GM21528 (cell line): ENCODE measurements around the gene ABCD3.
"Not testable (repeated sequence)": the region's sequence is repeated elsewhere in the genome, so short reads cannot be mapped to it uniquely, and the experiment has no call there.

ENCODE experiments used
- ATAC-seq: cut with Tn5 transposase; IDR thresholded peaks from one replicate; pipeline ENCODE4 v1.9.1; 2021; ENCODE audit warnings: mild to moderate bottlenecking, moderate library complexity; ENCODE audit not compliant: unreplicated experiment, low FRiP score

ABCD3 gene

GRCh38 chr1:94448741-94449140, 30.6 kb downstream of the ABCD3 start:
- ATAC-seq, result not testable (repeated sequence)

- ATAC-seq, result no peak
Measured at GRCh38 chr1:94456736-94457135, 38.5 kb downstream of the ABCD3 start.

DNA sequence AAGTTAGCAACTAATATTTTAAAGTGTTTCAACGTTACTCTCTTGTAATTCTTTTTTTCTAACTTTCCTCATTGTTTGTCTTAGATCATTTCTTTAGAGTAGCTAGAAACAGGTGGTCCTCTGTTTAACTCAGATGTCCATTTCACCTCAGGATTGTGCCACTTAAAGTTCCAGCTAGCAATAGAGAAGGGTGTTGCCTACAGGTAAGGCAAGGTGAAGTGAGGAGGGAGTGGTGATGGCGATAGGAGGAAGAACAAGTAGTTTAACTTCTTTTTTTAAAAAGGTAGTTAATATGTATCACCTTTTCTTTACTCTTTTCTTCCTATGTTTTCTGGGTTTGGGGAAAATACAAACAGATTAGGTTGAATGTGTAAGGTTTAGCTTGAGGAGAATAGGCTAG, 44.4 kb downstream of the ABCD3 start:
- ATAC-seq, result no peak

- no peak for ATAC-seq
Measured at GRCh38 chr1:94463056-94463764, 45.0 kb downstream of the ABCD3 start.

DNA sequence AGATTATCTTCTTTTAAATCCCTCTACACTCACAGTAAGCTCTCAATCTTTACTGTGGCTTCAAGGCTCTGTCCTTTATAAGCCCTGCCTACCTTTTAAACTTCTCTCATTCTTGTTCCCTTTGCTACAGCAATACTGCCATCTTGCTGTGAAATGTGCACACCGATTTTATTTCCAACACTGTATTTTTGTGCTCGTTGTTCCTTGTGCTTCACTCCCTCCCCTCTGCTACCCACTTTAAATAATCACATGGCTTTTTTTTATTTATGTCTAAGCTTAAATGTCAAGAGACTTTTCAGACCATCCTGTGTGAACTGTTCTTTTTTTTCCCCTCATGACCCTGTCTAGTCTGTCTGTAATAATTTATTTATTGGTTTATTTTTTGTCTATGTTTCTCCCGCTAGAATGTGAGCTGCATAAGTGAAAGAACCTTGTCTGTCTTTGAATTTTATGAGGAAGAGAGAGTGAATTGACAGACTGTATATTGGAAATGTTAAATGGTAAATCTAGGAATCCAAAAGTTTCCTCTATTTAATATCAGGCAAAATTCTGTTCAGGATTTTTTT, 45.7 kb downstream of the ABCD3 start:
- ATAC-seq, result no peak

GRCh38 chr1:94468708-94469107, 50.5 kb downstream of the ABCD3 start:
- ATAC-seq, result no peak

- no peak for ATAC-seq
Measured at GRCh38 chr1:94471271-94471670, 53.1 kb downstream of the ABCD3 start.

DNA sequence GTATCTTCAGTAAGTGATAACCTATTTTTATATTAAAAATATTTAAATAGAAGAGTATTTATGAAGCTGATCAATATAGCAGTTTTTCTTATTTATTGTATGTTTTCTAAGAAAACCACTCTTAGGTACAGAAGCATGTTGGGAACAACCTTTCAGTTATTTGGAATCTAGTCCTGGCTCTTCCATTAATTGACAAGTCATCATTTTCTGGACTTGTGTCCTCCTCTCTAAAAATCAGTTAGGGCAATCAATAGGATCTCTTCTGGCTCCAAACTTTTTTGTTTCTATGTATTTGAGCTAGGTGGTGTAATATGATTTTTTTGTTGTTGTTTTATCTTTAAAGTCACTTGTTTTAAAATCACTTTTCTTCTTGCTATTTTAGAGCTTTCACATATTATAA, 57.0 kb downstream of the ABCD3 start:
- no peak for ATAC-seq

DNA sequence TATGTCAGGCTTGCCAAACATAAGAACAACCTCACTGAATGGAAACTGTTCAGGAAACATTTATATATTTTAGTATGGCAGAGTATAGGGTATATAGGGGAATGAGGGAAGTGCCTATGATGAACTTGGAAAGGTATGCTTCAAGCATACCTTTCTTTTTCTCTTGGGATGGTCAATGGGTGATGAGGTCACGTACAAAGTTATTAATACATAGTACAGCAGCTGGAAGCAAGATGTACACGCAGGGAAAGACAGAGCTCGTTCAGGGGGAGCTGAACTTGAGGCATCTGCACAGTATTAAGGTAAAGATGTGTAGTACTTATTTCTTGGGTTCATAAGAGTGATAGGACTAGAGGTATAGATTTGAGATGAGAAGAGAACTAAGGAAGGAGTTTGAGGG, 61.5 kb downstream of the ABCD3 start:
- ATAC-seq, result no peak

DNA sequence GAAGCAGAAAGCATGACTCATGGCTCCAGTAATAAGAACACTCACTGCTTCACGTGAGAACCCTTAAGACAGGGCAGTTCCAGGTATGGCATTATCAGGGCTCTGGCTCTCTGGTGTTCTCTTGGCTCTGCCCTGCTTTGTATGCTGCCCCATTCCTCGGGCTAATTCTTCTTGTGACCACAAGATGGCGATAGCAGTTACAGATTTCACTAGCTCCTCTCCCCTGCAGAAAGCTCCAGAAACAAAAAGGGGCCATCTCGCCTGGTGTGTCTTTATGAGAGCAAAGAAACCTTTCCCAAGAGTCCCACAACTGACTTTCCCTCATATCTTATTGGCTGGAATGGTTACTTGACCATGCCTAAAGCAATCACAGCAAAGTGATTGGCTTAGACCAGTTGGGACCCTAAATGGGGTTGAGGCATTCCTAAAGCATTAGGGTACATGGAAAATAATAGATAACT, 63.3 kb downstream of the ABCD3 start:
- ATAC-seq, result peak; percentile 80

DNA sequence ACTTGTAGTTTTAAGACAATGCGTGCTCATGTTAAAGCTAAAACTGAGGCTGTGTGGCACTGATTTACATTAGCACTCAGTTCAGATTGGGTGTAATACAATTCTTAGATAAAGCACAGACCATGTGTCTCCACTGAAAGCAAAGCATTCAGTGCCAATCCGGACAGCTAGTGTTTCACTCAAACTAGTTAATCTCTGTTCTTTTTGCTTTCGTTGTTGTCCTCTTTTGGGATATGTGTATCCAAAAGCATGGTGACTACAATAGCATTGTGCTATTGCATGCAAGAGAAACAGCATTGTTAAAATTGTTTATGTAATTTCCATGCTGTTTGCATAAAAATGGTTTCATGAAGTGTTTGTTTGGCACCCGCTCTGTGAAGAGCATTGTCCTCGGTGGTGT, 68.8 kb downstream of the ABCD3 start:
- no peak for ATAC-seq

GRCh38 chr1:94490556-94490955, 72.4 kb downstream of the ABCD3 start:
- no peak for ATAC-seq

DNA sequence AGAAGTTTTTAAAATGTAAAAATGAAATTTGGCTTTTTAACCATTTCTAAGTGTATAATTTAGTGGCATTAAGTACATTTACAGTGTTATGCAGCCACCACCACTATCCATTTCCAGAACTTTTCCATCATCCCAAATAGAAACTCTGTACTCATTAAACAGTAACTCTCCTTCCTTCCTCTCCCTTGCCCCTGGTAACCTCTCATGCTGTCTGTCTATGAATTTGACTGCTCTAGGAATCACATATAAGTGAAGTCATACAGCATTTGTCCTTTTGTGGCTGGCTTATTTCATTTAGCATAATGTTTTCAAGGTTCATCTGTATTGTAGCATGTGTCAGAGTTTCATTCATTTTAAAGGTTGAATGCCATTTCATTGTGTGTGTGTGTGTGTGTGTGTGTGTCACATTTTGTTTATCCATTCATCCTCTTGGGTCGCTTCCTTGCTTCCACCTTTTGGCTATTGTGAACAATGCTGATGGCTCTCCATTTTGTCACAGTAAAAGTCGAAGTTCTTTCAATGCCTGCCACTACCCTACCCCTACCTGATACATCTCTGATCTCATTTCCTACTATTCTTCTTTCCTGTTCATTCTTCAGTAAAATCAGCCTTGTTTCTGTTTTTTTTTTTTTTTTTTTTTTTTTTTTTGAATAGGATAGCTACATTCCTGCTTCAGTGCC, 78.0 kb downstream of the ABCD3 start:
- no peak for ATAC-seq

DNA sequence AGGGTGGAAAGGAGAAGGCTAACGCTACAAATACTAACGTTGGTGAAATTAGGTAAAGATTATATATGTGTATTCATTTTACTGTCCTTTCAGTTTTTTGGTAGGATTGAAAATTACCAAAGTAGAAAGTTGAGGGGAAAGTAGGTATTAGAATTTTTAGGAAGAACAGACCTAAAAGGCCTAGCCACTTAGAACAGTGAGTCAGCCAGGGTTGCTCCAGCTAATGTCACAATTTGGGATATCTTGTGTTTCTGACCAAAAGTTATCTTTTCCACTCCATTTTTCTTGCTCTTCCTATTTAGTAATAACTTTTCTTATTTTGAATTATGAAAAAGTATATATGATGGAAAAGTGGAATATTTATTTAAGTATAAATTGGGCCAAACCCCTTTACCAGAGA, 83.2 kb downstream of the ABCD3 start:
- no peak for ATAC-seq

DNA sequence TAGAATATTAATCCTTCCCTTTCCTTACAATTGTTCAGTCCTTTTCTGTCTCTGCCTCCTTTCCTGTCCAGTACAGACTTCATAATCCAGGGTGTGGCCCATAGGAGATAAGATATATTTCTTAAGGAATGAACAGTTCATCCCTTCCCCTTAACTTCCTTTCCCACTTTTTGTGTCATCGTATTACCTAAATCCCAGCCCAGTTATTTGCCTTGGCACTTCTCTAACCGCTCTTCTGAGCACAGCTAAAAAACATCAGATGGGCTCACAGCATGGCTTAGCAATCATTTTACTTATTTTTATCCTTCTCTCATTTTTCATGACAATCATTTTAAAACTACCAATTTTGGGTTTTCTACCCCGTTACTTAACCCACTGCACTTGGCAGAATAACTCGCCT, 83.7 kb downstream of the ABCD3 start:
- no peak for ATAC-seq

DNA sequence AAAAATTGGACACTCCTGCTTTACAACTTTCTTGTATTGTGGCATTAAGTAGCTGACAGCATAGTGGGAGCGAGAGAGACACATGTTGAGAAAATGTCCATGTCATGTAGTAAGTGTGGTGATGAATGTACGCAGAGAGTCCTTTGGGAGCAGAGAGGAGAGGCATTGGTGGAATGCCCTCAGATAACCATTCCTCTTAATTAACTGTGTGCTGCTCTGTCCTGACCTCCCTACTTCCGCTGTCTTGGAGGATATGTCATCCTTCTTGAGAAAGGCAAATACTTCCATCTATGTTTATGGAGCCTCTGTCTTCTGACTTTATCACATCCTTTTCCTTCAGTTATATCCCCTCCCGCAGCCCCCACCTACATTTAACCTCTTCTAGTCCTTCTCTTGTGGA, 85.0 kb downstream of the ABCD3 start:
- no peak for ATAC-seq

- ATAC-seq, result no peak
Measured at GRCh38 chr1:94504601-94505000, 86.4 kb downstream of the ABCD3 start.

- no peak for ATAC-seq
Measured at GRCh38 chr1:94512816-94513215, 94.6 kb downstream of the ABCD3 start.

- ATAC-seq, result no peak
Measured at GRCh38 chr1:94514095-94514727, 96.0 kb downstream of the ABCD3 start.

DNA sequence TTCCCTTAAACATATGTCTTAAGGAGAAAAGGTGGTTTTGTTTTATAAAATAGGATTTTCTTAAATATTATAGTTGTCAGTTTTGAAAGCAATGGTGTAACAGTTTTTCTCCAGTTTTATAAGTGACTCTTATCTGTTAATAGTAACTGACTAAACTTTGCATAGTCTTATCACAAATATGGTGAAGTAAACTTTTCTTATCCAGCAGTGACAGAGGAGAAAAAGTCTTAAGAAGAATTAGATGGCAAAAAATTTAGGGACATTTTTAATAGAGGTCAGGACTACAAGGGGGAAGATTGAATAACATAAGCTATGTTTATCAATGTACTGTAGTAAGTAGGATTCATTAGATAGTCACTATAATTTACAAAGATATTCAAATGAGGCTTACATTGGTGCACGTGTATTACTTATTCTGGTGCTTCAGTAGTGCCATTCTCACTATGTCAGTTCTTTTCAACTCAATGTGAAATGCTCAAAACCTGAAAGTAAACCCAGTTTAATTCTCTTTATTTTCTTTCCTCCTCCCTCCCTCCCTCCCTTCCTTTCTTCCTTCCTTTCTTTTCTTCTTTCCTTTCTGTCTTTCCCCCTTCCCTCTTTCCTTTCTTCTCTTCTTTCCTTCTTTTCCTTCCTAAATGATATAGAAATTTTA, 97.2 kb downstream of the ABCD3 start:
- no peak for ATAC-seq

DNA sequence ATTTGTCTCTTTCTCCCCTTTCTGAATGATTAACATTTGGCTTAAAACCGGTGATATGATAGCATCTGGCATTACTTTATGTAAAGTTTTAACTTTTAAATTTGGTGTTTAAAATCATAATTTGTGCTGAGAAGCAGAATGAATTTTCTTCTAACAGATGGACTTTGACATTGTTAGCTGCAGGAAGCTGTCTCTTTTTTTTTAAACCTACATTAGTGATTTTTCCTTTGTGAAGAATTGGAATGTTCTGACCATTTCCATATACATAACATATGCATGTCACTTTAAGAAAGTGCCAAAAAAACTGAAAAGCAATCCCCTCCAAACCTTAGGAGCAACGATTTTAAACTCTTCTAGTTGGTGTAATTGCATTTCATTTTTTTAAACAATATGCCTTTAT, 101.2 kb downstream of the ABCD3 start:
- ATAC-seq, result no peak
